NCI-H2081 treated with DMSO at 0.1 percent for 48 hours (cell line): Measurements from ENCODE around the gene LAMC3.

Experiments
- DNase-seq: peaks from one replicate; lab custom pipeline; 2025; lab: John Stamatoyannopoulos, UW

LAMC3 gene

DNA sequence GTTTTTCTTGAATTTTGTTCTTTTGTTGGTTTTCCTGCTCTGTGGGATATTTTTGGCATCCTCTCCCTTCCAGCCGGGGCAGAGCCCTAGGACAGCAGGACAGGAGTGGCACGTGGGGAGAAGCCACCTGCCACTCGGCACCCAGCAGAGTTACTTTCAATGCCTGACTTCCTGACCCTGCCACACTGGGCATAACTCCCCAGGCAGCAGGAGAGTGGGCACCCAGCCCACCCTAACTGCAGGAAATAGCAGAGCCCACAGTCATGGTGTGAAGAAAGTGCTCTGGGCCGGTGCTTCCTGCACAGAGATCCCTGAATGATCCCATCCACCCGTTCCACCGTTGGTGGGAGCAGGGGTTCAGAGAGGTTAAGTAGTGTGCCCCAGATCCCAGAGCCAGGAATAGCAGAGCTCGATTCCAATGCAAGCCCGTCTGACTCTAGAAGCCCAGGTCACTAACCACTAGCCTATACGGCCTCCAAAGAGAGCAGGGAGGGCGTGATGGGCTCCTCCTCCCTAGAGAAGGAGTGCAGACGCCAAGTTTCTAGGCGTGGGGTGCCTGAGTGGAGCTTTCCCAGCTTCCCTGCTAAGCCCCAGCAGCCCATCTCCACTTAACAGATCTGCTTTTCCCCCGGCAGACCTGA is 108.3 kb downstream of the LAMC3 start:
- DNase-seq, result no peak

- DNase-seq, result no peak
Measured at GRCh38 chr9:131117762-131118145, 108.8 kb downstream of the LAMC3 start.

DNA sequence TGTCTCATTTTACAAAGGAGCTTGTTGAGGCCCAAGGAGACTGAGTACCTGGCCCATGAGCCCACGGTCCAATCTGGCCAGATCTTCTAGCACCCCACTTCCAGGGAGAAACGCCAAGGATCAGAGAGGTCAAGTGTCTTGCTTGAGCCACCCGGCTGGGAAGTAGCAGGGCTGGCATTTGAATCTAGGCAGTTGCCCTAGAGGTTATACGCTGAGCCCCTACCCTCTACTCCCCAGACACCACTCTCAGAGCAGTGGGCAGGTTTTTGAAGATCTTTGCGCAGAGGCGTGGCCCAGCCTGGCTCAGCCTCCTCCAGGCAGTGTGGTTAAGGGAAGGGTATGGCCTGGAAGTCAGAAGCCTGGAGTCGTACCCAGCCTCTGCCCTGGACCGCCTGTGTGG is 110.6 kb downstream of the LAMC3 start:
- no peak for DNase-seq

GRCh38 chr9:131120620-131121228 is 111.8 kb downstream of the LAMC3 start:
- no peak for DNase-seq

DNA sequence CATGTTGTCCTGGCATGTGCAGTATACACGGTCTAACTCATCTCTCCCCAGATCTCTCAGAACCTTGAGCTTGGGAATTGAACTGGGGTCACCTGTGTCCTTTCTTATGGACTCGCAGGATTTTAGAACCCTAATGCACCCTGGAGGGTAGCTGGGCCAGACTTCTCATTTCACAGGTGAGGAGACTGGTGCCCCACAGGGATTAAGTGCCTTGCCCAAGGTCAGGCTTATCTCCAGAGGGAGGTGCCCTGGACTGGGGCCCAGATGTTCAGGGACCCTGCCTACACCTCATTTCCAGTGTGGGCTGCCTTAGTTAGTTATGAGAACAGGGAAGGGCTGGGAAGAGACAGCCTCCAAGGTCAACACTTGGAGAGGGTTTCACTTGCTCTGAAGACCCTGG is 112.4 kb downstream of the LAMC3 start:
- DNase-seq, result no peak

- DNase-seq, result no peak
Measured at GRCh38 chr9:131122158-131122557, 113.2 kb downstream of the LAMC3 start.

DNA sequence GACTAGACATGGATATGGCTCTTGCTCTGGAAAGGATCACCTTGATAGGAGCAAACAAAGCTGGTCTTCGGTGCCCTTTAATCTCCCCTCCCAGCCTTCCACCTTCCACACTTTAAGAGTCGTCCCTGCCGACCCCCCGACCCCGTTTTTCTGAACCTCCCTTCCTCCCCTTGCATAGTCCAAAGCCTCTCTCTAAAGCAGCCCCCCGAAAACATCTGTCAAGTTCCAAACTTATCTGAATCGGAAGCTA is 116.0 kb downstream of the LAMC3 start:
- DNase-seq, result no peak

- DNase-seq, result peak; percentile 75
Measured at GRCh38 chr9:131125288-131126058, 116.5 kb downstream of the LAMC3 start, which contains the start of gene NUP214. TSS of gene NUP214 (plus strand) at chr9:131125586. CDS start at chr9:131125705, 119 bp downstream.

DNA sequence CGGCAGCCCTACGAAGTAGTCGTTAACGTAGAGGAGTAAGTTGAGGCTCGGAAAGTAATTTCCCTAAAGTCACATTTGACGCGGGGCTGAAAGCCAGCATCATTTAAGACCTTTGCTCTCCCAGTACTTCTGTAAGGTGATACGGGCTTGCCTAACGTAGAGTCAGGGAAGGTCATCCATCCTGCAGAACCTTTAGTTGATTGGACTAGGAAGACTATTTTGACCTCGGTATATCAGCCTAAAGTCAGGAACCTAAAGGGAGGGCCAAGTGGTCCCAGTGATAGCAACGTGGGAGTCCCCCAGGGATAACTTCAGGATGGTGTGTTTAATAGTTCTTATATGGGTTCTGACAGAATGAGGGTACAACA is 117.1 kb downstream of the LAMC3 start:
- no peak for DNase-seq

DNA sequence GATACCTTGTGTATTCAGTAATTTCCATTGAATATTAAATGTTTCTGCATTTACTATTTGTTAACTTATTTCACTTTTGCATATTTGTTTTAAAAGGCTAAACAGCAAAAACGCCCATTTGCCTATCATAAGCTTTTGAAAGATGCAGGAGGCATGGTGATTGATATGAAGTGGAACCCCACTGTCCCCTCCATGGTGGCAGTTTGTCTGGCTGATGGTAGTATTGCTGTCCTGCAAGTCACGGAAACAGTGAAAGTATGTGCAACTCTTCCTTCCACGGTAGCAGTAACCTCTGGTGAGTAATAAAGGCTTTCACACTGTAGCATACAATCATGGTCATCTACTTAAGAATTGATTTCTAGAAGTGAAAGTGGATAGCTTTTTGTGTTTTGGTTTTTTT is 120.2 kb downstream of the LAMC3 start:
- DNase-seq, result no peak

- no peak for DNase-seq
Measured at GRCh38 chr9:131138676-131139075, 129.7 kb downstream of the LAMC3 start.

DNA sequence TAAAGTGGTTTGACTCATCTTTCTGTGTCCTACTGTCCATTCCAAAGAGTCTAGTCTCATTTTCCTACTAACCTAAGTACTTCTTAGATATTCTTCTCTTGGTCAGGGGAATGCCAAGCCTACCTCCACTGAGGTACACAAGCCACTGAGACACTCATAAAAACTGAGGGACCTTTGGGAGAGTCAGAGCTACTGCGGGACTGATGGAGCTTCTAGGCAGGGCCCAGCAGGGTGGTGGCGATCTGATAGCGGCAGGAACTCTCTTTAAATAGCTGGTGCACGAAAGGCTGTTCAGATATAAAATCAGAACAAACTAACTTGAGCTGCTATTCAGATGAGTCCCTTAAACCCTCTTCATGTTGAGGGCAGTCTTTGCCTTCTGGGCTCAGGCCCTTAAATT is 131.1 kb downstream of the LAMC3 start:
- DNase-seq, result no peak

DNA sequence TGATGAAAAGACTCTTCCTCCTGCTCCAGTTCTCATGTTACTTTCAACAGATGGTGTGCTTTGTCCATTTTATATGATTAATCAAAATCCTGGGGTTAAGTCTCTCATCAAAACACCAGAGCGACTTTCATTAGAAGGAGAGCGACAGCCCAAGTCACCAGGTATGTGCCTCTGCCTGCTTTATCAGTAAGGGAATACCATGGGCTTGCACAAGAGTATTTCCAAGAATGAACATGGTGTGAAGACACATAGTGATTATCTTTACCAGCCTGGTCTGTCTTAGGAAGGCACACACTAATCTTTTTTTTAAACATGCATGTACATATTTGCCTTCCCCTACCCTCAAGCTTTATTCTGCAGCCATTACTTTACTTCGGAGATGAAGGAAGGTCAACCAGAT is 131.6 kb downstream of the LAMC3 start:
- DNase-seq, result no peak

DNA sequence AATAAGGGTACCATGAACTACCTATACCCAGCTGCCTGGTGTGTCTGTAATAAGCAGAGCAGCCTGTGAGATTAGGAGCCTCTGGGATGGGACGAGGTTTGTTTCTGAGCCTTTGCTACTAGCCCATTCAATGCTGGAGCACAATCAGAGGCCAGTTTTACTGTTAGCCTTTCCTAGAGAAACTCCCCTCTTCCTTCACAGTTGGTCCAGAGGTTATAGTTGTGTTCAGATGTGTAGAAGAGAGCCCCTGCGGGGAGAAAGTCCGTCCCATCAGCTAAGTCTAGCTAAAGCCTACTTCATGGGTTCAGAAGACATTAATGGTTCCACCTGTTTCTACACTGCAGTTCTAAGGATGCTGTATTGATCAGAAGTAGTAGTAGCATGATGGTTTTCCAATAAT is 133.2 kb downstream of the LAMC3 start:
- DNase-seq, result no peak
